ENCODE measurements around the gene NOL3.

NOL3 gene

GRCh38 chr16:67198238-67198734 is 27.9 kb downstream of the NOL3 start:
- peak in 40 of 42 donors; percentile 40 to 83 (median 68) for DNase-seq
- intact Hi-C loops (cut with DNase I) = no loop called here

GRCh38 chr16:67199011-67199807 is 28.9 kb downstream of the NOL3 start, which contains the start of gene ELMO3:
ELMO3 (plus strand) TSS chr16:67199131; CDS start chr16:67199327, 196 bp downstream.
- intact Hi-C loops (cut with DNase I) = no loop called here
- peak in 8 of 42 donors; percentile 23 to 57 (median 35) for DNase-seq

GRCh38 chr16:67199808-67200198 is 29.5 kb downstream of the NOL3 start:
- peak in 2 of 42 donors; percentile 31 to 48 for DNase-seq
- intact Hi-C loops (cut with DNase I) = no loop called here

- no peak for DNase-seq
- intact Hi-C loops (cut with DNase I) = no loop called here
Observed at GRCh38 chr16:67200491-67200890, 30.2 kb downstream of the NOL3 start.

GRCh38 chr16:67201411-67202345 is 31.3 kb downstream of the NOL3 start:
- DNase-seq = no peak
- intact Hi-C loops (cut with DNase I) = no loop called here

GRCh38 chr16:67202426-67202825 is 32.1 kb downstream of the NOL3 start:
- DNase-seq = no peak
- intact Hi-C loops (cut with DNase I) = no loop called here

- intact Hi-C loops (cut with DNase I) = no loop called here
- DNase-seq = no peak
Observed at GRCh38 chr16:67202956-67203493, 32.7 kb downstream of the NOL3 start.

- intact Hi-C loops (cut with DNase I) = no loop called here
- no peak for DNase-seq
Observed at GRCh38 chr16:67204076-67204475, 33.7 kb downstream of the NOL3 start.

- no peak for DNase-seq
- intact Hi-C loops (cut with DNase I) = no loop called here
Observed at GRCh38 chr16:67206129-67206837, 35.9 kb downstream of the NOL3 start.

GRCh38 chr16:67206838-67207248 is 36.5 kb downstream of the NOL3 start:
- no peak for DNase-seq

GRCh38 chr16:67207249-67208091 is 37.1 kb downstream of the NOL3 start:
- DNase-seq = no peak
- intact Hi-C loops (cut with DNase I) = no loop called here

More at GRCh38 chr16:67206838-67207248, 36.5 kb downstream of the NOL3 start:
- intact Hi-C loops (cut with DNase I) = no loop called here

- DNase-seq = no peak
- intact Hi-C loops (cut with DNase I) = no loop called here
Observed at GRCh38 chr16:67208154-67208896, 38.0 kb downstream of the NOL3 start.

GRCh38 chr16:67209565-67209964 is 39.2 kb downstream of the NOL3 start:
- intact Hi-C loops (cut with DNase I) = no loop called here

GRCh38 chr16:67210069-67210937 is 40.0 kb downstream of the NOL3 start:
- intact Hi-C loops (cut with DNase I) = no loop called here
- no peak for DNase-seq

More at GRCh38 chr16:67209565-67209964, 39.2 kb downstream of the NOL3 start:
- DNase-seq = no peak

- intact Hi-C loops (cut with DNase I) = no loop called here
- DNase-seq = peak in 30 of 42 donors; percentile 14 to 79 (median 48)
Observed at GRCh38 chr16:67211674-67212073, 41.3 kb downstream of the NOL3 start.

- intact Hi-C loops (cut with DNase I) = no loop called here
- DNase-seq = no peak
Observed at GRCh38 chr16:67212766-67213165, 42.4 kb downstream of the NOL3 start.
